HepG2 (cell line): Measurements from ENCODE around the gene PPM1G. TPM values are rescaled to one million over a fixed set of nuclear protein-coding genes. Genes with fewer than 3 reads are reported as not detected.

Experiments
- EEA1 ChIP-seq: sonication (generic); formaldehyde crosslinking; IDR thresholded peaks from 2 replicates; pipeline ENCODE4 v1.5.1; 2020; ENCODE audit warnings: mild to moderate bottlenecking, missing genetic modification reagents, borderline replicate concordance
- JDP2 ChIP-seq: sonication (generic); formaldehyde crosslinking; IDR thresholded peaks from 2 replicates; pipeline ENCODE4 v1.8.1; 2022; ENCODE audit warnings: missing genetic modification reagents, borderline replicate concordance
- SOX6 ChIP-seq, 2 experiments: fragments of 450-650 bp in 1 of 2; sonication (generic) in 1 of 2; formaldehyde crosslinking in 1 of 2; IDR thresholded peaks; 2 replicates each; pipeline versions ENCODE4 v1.4.0 to v1.6.1; 2017 to 2020; ENCODE audit warnings: antibody characterized with exemption in 1 of 2, mild to moderate bottlenecking in 1 of 2, missing genetic modification reagents in 1 of 2
- THAP11 ChIP-seq: IDR thresholded peaks from 2 replicates; pipeline ENCODE4 v1.6.1; 2016; ENCODE audit warnings: missing biosample characterization, missing genetic modification reagents
- YEATS4 ChIP-seq: sonication (generic); formaldehyde crosslinking; IDR thresholded peaks from 2 replicates; pipeline ENCODE4 v1.4.0; 2020; ENCODE audit warnings: missing genetic modification reagents, borderline replicate concordance
- ZC3H13 ChIP-seq: sonication (generic); formaldehyde crosslinking; IDR thresholded peaks from 2 replicates; pipeline ENCODE4 v1.8.1; 2023; ENCODE audit warnings: mild to moderate bottlenecking, missing genetic modification reagents, moderate library complexity
- ZNF143 ChIP-seq: sonication (generic); formaldehyde crosslinking; IDR thresholded peaks from 2 replicates; pipeline ENCODE4 v1.4.0; 2020; ENCODE audit warnings: missing genetic modification reagents
- ZNF550 ChIP-seq: sonication (generic); formaldehyde crosslinking; IDR thresholded peaks from 2 replicates; pipeline ENCODE4 v1.4.0; 2020; ENCODE audit warnings: mild to moderate bottlenecking, missing genetic modification reagents, borderline replicate concordance
- ZNF629 ChIP-seq: sonication (generic); formaldehyde crosslinking; conservative IDR thresholded peaks from 2 replicates; pipeline ENCODE4 v1.5.0; 2020; ENCODE audit warnings: missing genetic modification reagents
- ZNF672 ChIP-seq: sonication (generic); formaldehyde crosslinking; IDR thresholded peaks from 2 replicates; pipeline ENCODE4 v1.8.1; 2022; ENCODE audit warnings: missing genetic modification reagents
- polyA plus RNA-seq, 8 experiments: library from polyadenylated mRNA; depleted of rRNA in 3 of 8; stranded (reverse) in 7 of 8; unstranded in 1 of 8; fragments of >200 nt; fragmentation: Illumina TruSeq in 4 of 8; extraction: Trizol in 4 of 8; gene quantifications; 2 replicates each; pipeline versions ENCODE4 v1.2.1 to v1.2.3, GENCODE V29; 2011 to 2016; ENCODE audit warnings: low read depth in 4 of 8, missing spikeins in 1 of 8, mixed read lengths in 1 of 8; ENCODE audit not compliant: insufficient read depth in 1 of 8
- total RNA-seq, 5 experiments: library from RNA; depleted of rRNA; stranded (reverse); fragments of >200 nt; fragmentation: Illumina TruSeq; extraction: Trizol; gene quantifications; 2 replicates each; pipeline ENCODE4 v1.2.3, GENCODE V29; 2016; ENCODE audit warnings: low read depth in 1 of 5
- TF ChIP-seq, protein P1 (sequence below): sonication (generic); formaldehyde crosslinking; conservative IDR thresholded peaks from 2 replicates; pipeline ENCODE4 v1.8.0; 2022; ENCODE audit warnings: missing genetic modification reagents
- TF ChIP-seq, protein P2 (sequence below): sonication (generic); formaldehyde crosslinking; IDR thresholded peaks from 2 replicates; pipeline ENCODE4 v1.4.0; 2020; ENCODE audit warnings: mild to moderate bottlenecking, missing genetic modification reagents, borderline replicate concordance
- TF ChIP-seq, protein P3 (sequence below): sonication (generic); formaldehyde crosslinking; IDR thresholded peaks from 2 replicates; pipeline ENCODE4 v1.4.0; 2020; ENCODE audit warnings: missing genetic modification reagents, mild to moderate bottlenecking, borderline replicate concordance
- TF ChIP-seq, protein P4 (sequence below): sonication (generic); formaldehyde crosslinking; conservative IDR thresholded peaks from 2 replicates; pipeline ENCODE4 v1.5.0; 2020; ENCODE audit warnings: missing genetic modification reagents
- TF ChIP-seq, protein P5 (sequence below): sonication (generic); formaldehyde crosslinking; IDR thresholded peaks from 2 replicates; pipeline ENCODE4 v1.9.0; 2021; ENCODE audit warnings: missing genetic modification reagents, mild to moderate bottlenecking, borderline replicate concordance

Gene PPM1G
- total and polyA plus RNA-seq, 2 of the 13 experiments (the other 11 are each of a cell fraction or from before 2014, with no cell fraction given): 58.2 to 213 TPM

GRCh38 chr2:27356382-27357181 is 52.8 kb downstream of the PPM1G start, which contains the start of gene GTF3C2 (continued):
- TF ChIP-seq SOX6 (IDR thresholded peaks at IDR 0.05) (no peak), SOX6 (CRISPR knock-in tag; IDR thresholded peaks at IDR 0.05) (peak; percentile 41; the same call in 1 of the 2 replicates), YEATS4 (CRISPR knock-in tag) (peak; percentile 85), ZNF629 (CRISPR knock-in tag) (no peak; the same call in 1 of the 2 replicates), ZC3H13 (CRISPR knock-in tag) (peak; percentile 47), EEA1 (CRISPR knock-in tag) (no peak), JDP2 (CRISPR knock-in tag) (no peak), ZNF143 (CRISPR knock-in tag) (peak; percentile 93), ZNF672 (CRISPR knock-in tag) (no peak), ZNF550 (CRISPR knock-in tag) (peak; percentile 82; the same call in 1 of the 2 replicates), THAP11 (CRISPR knock-in tag) (peak; percentile 96)
- TF ChIP-seq, protein P1, sequence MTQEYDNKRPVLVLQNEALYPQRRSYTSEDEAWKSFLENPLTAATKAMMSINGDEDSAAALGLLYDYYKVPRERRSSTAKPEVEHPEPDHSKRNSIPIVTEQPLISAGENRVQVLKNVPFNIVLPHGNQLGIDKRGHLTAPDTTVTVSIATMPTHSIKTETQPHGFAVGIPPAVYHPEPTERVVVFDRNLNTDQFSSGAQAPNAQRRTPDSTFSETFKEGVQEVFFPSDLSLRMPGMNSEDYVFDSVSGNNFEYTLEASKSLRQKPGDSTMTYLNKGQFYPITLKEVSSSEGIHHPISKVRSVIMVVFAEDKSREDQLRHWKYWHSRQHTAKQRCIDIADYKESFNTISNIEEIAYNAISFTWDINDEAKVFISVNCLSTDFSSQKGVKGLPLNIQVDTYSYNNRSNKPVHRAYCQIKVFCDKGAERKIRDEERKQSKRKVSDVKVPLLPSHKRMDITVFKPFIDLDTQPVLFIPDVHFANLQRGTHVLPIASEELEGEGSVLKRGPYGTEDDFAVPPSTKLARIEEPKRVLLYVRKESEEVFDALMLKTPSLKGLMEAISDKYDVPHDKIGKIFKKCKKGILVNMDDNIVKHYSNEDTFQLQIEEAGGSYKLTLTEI (CRISPR knock-in tag): no peak
- TF ChIP-seq, protein P2, sequence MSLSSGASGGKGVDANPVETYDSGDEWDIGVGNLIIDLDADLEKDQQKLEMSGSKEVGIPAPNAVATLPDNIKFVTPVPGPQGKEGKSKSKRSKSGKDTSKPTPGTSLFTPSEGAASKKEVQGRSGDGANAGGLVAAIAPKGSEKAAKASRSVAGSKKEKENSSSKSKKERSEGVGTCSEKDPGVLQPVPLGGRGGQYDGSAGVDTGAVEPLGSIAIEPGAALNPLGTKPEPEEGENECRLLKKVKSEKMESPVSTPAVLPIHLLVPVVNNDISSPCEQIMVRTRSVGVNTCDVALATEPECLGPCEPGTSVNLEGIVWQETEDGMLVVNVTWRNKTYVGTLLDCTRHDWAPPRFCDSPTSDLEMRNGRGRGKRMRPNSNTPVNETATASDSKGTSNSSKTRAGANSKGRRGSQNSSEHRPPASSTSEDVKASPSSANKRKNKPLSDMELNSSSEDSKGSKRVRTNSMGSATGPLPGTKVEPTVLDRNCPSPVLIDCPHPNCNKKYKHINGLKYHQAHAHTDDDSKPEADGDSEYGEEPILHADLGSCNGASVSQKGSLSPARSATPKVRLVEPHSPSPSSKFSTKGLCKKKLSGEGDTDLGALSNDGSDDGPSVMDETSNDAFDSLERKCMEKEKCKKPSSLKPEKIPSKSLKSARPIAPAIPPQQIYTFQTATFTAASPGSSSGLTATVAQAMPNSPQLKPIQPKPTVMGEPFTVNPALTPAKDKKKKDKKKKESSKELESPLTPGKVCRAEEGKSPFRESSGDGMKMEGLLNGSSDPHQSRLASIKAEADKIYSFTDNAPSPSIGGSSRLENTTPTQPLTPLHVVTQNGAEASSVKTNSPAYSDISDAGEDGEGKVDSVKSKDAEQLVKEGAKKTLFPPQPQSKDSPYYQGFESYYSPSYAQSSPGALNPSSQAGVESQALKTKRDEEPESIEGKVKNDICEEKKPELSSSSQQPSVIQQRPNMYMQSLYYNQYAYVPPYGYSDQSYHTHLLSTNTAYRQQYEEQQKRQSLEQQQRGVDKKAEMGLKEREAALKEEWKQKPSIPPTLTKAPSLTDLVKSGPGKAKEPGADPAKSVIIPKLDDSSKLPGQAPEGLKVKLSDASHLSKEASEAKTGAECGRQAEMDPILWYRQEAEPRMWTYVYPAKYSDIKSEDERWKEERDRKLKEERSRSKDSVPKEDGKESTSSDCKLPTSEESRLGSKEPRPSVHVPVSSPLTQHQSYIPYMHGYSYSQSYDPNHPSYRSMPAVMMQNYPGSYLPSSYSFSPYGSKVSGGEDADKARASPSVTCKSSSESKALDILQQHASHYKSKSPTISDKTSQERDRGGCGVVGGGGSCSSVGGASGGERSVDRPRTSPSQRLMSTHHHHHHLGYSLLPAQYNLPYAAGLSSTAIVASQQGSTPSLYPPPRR (CRISPR knock-in tag): peak; percentile 56; the same call in 1 of the 2 replicates
- TF ChIP-seq, protein P3, sequence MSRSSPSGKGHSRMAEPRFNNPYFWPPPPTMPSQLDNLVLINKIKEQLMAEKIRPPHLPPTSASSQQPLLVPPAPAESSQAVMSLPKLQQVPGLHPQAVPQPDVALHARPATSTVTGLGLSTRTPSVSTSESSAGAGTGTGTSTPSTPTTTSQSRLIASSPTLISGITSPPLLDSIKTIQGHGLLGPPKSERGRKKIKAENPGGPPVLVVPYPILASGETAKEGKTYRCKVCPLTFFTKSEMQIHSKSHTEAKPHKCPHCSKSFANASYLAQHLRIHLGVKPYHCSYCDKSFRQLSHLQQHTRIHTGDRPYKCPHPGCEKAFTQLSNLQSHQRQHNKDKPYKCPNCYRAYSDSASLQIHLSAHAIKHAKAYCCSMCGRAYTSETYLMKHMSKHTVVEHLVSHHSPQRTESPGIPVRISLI (CRISPR knock-in tag): no peak; the same call in 1 of the 2 replicates
- TF ChIP-seq, protein P4, sequence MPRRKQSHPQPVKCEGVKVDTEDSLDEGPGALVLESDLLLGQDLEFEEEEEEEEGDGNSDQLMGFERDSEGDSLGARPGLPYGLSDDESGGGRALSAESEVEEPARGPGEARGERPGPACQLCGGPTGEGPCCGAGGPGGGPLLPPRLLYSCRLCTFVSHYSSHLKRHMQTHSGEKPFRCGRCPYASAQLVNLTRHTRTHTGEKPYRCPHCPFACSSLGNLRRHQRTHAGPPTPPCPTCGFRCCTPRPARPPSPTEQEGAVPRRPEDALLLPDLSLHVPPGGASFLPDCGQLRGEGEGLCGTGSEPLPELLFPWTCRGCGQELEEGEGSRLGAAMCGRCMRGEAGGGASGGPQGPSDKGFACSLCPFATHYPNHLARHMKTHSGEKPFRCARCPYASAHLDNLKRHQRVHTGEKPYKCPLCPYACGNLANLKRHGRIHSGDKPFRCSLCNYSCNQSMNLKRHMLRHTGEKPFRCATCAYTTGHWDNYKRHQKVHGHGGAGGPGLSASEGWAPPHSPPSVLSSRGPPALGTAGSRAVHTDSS (CRISPR knock-in tag): no peak
- TF ChIP-seq, protein P5, sequence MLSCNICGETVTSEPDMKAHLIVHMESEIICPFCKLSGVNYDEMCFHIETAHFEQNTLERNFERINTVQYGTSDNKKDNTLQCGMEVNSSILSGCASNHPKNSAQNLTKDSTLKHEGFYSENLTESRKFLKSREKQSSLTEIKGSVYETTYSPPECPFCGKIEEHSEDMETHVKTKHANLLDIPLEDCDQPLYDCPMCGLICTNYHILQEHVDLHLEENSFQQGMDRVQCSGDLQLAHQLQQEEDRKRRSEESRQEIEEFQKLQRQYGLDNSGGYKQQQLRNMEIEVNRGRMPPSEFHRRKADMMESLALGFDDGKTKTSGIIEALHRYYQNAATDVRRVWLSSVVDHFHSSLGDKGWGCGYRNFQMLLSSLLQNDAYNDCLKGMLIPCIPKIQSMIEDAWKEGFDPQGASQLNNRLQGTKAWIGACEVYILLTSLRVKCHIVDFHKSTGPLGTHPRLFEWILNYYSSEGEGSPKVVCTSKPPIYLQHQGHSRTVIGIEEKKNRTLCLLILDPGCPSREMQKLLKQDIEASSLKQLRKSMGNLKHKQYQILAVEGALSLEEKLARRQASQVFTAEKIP (CRISPR knock-in tag): no peak
